SU-DHL-6 (cell line): ENCODE data around the gene SYTL3.

Experiments
- H2AFZ ChIP-seq: fragments of 200-600 bp; sonication (generic); 2 replicates; pipeline ENCODE4 v1.6.1; 2014; ENCODE audit warnings: low read depth, mild to moderate bottlenecking, moderate library complexity, mixed read lengths, antibody characterized with exemption, low read length; ENCODE audit not compliant: severe bottlenecking
- H3F3A ChIP-seq: fragments of 200-600 bp; shearing (Covaris generic); 2 replicates; pipeline ENCODE4 v1.6.0; 2016; ENCODE audit warnings: antibody characterized with exemption, mild to moderate bottlenecking; ENCODE audit not compliant: insufficient read depth
- H3K27ac ChIP-seq: fragments of 200-600 bp; sonication (generic); 2 replicates; pipeline ENCODE4 v1.5.1; 2016; ENCODE audit warnings: low read depth, mild to moderate bottlenecking, low read length, moderate library complexity, mixed read lengths
- H3K27me3 ChIP-seq: fragments of 200-600 bp; sonication (generic), shearing (Covaris generic); 2 replicates; pipeline ENCODE4 v1.6.0; 2014; ENCODE audit warnings: mild to moderate bottlenecking, low read length
- H3K36me3 ChIP-seq: fragments of 200-600 bp; sonication (generic); 2 replicates; pipeline ENCODE4 v1.6.1; 2014; ENCODE audit warnings: mild to moderate bottlenecking, low read length, mixed read lengths
- H3K4me2 ChIP-seq: fragments of 300-600, 200-600 bp; shearing (Covaris generic), sonication (generic); 2 replicates; pipeline ENCODE4 v1.6.0; 2014; ENCODE audit warnings: low read length, low read depth, mild to moderate bottlenecking; ENCODE audit not compliant: poor library complexity, severe bottlenecking
- H3K4me3 ChIP-seq: fragments of 200-600 bp; sonication (generic); 2 replicates; pipeline ENCODE4 v1.5.1; 2014; ENCODE audit warnings: antibody characterized with exemption, low read length, mild to moderate bottlenecking, mixed read lengths; ENCODE audit not compliant: insufficient read depth, poor library complexity, severe bottlenecking
- H3K79me2 ChIP-seq: fragments of 200-600 bp; sonication (generic); 2 replicates; pipeline ENCODE4 v1.6.1; 2014; ENCODE audit warnings: mild to moderate bottlenecking, low read length, moderate library complexity; ENCODE audit not compliant: insufficient read depth
- H3K9ac ChIP-seq: fragments of 200-600 bp; sonication (generic); 2 replicates; pipeline ENCODE4 v1.7.0; 2014; ENCODE audit warnings: mild to moderate bottlenecking, low read length
- H3K9me2 ChIP-seq: fragments of 200-600 bp; sonication (generic); replicated peaks from 2 replicates; pipeline ENCODE4 v1.6.1; 2014; ENCODE audit warnings: low read length; ENCODE audit not compliant: insufficient read depth
- H3K9me3 ChIP-seq: fragments of 200-600 bp; sonication (generic); 2 replicates; pipeline ENCODE4 v1.6.1; 2014; ENCODE audit warnings: low read length, mixed read lengths; ENCODE audit not compliant: insufficient read depth
- H4K20me1 ChIP-seq: fragments of 200-600 bp; sonication (generic); 2 replicates; pipeline ENCODE4 v1.6.1; 2014; ENCODE audit warnings: low read depth, mild to moderate bottlenecking, antibody characterized with exemption, low read length, moderate library complexity, mixed read lengths
- EZH2phosphoT487 ChIP-seq: fragments of 200-600 bp; sonication (generic), shearing (Covaris generic); conservative IDR thresholded peaks from 2 replicates; pipeline ENCODE4 v1.6.1; 2018; ENCODE audit warnings: mild to moderate bottlenecking, antibody characterized with exemption, low read length, moderate library complexity, mixed read lengths
- TF ChIP-seq, protein P1 (sequence below): fragments of 200-600 bp; sonication (generic); IDR thresholded peaks from one replicate; pipeline ENCODE4 v1.5.1; 2017; ENCODE audit warnings: antibody characterized with exemption, mild to moderate bottlenecking, low read length, moderate library complexity; ENCODE audit not compliant: insufficient read depth, poor library complexity, severe bottlenecking

The SYTL3 gene

DNA sequence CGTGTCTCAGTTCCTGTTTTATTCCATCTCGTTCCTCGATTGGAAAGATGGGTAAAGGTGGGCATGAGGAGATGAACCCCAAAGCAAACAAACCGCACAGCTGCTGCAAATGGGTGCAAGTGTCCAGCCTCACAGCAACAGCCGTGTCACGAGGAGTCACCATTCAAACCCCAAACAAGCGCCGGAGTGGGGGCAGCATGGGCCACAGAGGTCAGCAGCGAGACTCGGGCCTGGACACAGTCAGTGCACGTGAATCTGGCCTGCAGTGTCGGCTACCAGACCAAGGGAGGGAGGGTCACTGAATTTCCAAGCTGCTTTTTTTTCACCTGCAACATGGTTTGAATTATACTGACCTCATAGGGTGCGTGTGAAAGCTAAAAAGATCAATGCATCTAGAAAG is 105.8 kb downstream of the SYTL3 start:
- H3F3A ChIP-seq, result no peaks in the 10 kb centered on the region
- H3K27ac ChIP-seq, result no peak overlapping the region
- no peak overlapping the region for H2AFZ ChIP-seq
- no peak overlapping the region for H3K4me3 ChIP-seq
- H4K20me1 ChIP-seq, result no peaks in the 10 kb centered on the region
- H3K36me3 ChIP-seq, result no peaks in the 10 kb centered on the region
- H3K4me2 ChIP-seq, result no peak overlapping the region
- H3K9ac ChIP-seq, result no peak overlapping the region
- no peaks in the 10 kb centered on the region for H3K9me3 ChIP-seq
- no peaks in the 10 kb centered on the region for H3K79me2 ChIP-seq
- TF ChIP-seq EZH2phosphoT487, result no peak
- TF ChIP-seq, protein P1, sequence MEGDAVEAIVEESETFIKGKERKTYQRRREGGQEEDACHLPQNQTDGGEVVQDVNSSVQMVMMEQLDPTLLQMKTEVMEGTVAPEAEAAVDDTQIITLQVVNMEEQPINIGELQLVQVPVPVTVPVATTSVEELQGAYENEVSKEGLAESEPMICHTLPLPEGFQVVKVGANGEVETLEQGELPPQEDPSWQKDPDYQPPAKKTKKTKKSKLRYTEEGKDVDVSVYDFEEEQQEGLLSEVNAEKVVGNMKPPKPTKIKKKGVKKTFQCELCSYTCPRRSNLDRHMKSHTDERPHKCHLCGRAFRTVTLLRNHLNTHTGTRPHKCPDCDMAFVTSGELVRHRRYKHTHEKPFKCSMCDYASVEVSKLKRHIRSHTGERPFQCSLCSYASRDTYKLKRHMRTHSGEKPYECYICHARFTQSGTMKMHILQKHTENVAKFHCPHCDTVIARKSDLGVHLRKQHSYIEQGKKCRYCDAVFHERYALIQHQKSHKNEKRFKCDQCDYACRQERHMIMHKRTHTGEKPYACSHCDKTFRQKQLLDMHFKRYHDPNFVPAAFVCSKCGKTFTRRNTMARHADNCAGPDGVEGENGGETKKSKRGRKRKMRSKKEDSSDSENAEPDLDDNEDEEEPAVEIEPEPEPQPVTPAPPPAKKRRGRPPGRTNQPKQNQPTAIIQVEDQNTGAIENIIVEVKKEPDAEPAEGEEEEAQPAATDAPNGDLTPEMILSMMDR, result no peak
- no peaks in the 10 kb centered on the region for H3K9me2 ChIP-seq
- H3K27me3 ChIP-seq, result no peaks in the 10 kb centered on the region

DNA sequence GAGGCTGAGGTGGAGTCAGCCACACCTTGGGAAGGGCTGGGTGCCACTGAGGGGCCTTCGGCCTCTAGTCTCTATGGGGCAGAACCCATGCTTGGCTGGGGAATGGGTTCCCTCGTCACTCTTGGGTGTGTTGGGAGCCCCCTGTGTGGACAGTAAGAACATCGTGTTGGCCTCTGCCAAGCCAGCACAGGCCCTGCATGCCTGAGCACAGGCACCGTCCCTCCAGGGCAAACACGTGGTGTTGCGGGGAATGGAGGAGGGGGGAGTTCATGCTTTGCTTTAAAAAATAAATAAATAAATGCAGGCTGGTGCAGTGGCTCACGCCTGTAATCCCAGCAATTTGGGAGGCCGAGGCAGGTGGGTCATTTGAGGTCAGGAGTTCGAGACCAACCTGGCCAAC is 106.3 kb downstream of the SYTL3 start:
- H3K9me3 ChIP-seq, result no peaks in the 10 kb centered on the region
- no peaks in the 10 kb centered on the region for H3K79me2 ChIP-seq
- no peaks in the 10 kb centered on the region for H3K27me3 ChIP-seq
- no peak overlapping the region for H3K4me3 ChIP-seq
- no peaks in the 10 kb centered on the region for H4K20me1 ChIP-seq
- no peak overlapping the region for H3K9ac ChIP-seq
- no peak for TF ChIP-seq EZH2phosphoT487
- TF ChIP-seq, protein P1, result no peak
- no peak overlapping the region for H3K27ac ChIP-seq
- H2AFZ ChIP-seq, result no peak overlapping the region
- H3K4me2 ChIP-seq, result no peak overlapping the region
- H3F3A ChIP-seq, result no peaks in the 10 kb centered on the region
- H3K36me3 ChIP-seq, result no peaks in the 10 kb centered on the region
- H3K9me2 ChIP-seq, result no peaks in the 10 kb centered on the region

DNA sequence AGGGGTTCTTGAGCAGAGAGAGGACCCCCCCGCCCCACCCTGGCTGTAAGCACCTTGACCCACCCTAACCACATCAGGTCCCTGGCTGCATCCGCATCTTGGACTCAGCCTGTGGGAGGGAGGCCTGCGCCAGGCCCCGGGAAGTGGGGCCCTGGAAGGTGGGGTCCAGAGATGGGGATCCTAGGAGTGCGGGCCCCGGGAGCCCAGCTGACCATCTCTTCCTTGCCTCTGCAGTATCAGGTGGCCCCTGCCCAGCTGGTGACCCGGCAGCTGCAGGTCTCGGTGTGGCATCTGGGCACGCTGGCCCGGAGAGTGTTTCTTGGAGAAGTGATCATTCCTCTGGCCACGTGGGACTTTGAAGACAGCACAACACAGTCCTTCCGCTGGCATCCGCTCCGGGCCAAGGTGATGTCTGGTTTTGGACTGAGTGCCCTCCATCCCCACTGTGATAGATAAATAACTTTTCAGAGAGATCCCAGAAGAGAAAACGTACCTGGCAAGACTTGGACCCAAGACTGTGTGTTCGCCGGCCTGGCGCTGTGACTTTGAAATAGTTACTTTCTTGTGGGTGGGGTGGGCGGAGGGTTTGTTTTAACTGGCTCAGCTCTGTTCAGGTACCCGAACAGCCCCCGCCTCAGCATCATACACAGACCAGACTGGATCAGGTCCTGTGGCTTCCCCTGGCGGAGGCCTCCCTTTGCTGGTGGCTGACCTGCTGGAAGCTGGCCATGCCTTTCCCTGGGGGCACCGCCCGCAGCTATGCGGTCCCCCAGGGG is 107.3 kb downstream of the SYTL3 start:
- Histone ChIP-seq H3K36me3 (no peaks in the 10 kb centered on the region), H3K79me2 (no peaks in the 10 kb centered on the region), H3K9me3 (no peaks in the 10 kb centered on the region), H2AFZ (no peak overlapping the region), H3K9me2 (no peaks in the 10 kb centered on the region), H4K20me1 (no peaks in the 10 kb centered on the region), H3K4me3 (no peak overlapping the region), H3K27ac (no peak overlapping the region), H3K27me3 (no peaks in the 10 kb centered on the region), H3K4me2 (no peak overlapping the region), H3K9ac (no peak overlapping the region), H3F3A (no peaks in the 10 kb centered on the region)
- TF ChIP-seq EZH2phosphoT487, result no peak
- TF ChIP-seq, protein P1, result no peak
